Stimulated activated CD8-positive, alpha-beta memory T cell treated with anti-CD3 and anti-CD28 coated beads, Interleukin-7, amount 100 ng/mL, for 24 hours (primary cell): ENCODE data around the gene FLII.
"Not testable (repeated sequence)": the region's sequence is repeated elsewhere in the genome, so short reads cannot be mapped to it uniquely, and the experiment has no call there.

Experiments
- DNase-seq: peaks from one replicate; pipeline ENCODE4 v3.0.0-alpha.2; 2020; ENCODE audit warnings: low read depth

Gene FLII

GRCh38 chr17:18217412-18218015, 41.0 kb downstream of the FLII start:
- DNase-seq, result peak; percentile 53

DNA sequence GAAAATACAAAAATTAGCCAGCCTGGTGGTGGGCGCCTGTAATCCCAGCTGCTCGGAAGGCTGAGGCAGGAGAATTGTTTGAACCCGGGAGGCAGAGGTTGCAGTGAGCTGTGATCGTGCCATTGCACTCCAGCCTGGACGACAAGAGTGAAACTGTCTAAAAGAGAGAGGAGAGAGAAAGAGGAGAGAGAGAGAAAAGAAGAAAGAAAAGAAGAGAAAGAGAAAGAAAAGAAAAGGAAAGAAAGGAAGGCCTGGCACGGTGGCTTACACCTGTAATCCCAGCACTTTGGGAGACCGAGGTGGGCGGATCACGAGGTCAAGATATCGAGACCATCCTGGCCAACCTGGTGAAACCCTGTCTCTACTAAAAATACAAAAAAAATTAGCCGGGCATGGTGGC, 41.6 kb downstream of the FLII start:
- not testable (repeated sequence) for DNase-seq

GRCh38 chr17:18213666-18214270, 44.8 kb downstream of the FLII start:
- no peak for DNase-seq

DNA sequence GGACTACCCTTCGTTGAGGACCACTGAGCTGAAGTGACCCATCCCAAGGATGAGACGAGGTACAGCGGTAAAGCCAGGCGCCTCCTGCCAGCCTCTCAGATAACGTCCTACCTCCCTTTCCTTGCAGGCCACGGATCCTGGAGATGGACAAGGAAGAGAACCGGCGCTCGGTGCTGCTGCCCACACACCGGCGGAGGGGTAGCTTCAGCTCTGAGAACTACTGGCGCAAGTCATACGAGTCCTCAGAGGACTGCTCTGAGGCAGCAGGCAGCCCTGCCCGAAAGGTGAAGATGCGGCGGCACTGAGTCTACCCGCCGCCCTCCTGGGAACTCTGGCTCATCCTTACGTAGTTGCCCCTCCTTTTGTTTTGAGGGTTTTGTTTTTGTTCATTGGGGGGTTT, 50.4 kb downstream of the FLII start:
- DNase-seq, result no peak

DNA sequence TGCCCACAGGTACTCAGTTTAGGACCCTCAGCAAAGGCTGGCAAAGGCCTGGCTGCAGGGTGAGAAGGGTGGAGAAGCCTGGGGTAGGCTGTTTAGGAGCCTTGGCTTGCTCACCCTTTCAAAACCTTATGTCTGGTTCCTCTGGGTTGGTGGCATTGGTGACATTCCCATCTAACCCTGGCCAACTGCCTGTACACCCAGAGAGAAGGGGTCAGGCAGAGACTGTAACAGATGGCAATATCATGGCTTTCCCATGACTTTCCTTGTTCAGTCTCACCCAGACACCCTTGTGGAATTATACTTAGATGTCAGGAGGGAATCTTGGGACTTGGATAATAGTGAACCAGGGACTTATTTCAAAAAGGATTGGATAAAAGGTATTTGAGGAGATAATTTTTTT, 51.6 kb downstream of the FLII start:
- DNase-seq, result no peak

GRCh38 chr17:18205861-18206260, 52.7 kb downstream of the FLII start:
- no peak for DNase-seq

DNA sequence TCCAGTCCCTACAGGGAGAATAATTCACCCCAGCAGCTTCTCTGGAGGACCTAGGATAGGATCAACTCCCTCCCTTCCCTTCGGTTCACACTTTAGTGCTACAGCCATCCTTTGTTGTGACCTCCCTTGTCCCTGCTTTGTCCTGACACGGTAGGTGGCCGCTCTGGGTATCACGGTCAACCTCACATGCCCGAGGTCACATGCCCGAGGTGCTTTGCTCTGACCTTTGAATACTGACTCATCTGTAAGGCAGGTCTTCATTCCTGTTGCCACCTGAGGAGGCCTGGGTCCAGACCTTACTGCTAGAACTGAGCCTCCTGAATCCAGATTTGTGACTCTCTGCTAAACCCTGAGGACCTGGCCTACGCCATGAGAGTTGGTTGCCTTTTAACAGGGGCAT, 55.2 kb downstream of the FLII start:
- no peak for DNase-seq

- no peak for DNase-seq
These were observed 57.4 kb downstream of the FLII start for GRCh38 chr17:18201108-18201507.

GRCh38 chr17:18198530-18198929, 60.0 kb downstream of the FLII start:
- no peak for DNase-seq

GRCh38 chr17:18197535-18198194, 60.9 kb downstream of the FLII start:
- DNase-seq, result no peak

DNA sequence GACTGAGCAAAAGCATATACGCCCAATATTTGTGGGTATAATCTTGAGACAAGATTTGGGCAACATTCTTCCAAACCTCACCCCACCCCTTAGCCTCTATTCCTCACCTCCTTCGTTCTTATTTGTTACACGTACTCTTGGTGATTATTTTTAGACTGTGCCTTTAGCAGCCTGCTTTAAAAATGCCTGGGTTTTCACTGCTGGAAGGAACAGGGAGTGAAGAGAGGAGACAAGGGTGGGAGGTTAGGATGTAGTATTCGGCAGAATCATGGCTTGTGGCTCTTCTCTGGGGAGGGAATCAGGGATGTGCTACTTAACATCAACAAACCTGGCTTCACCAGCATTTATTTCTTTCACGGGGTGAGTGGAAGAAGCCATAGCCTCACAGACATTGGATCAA, 63.3 kb downstream of the FLII start:
- no peak for DNase-seq
